K562 (cell line): ENCODE data around the gene PI4K2A. TPM values are rescaled to one million over a fixed set of nuclear protein-coding genes. Genes with fewer than 3 reads are reported as not detected.

Source experiments
- CCNT2 ChIP-seq: IDR thresholded peaks from 2 replicates; pipeline ENCODE4 v1.6.1; 2011; ENCODE audit warnings: borderline replicate concordance, low read depth, mild to moderate bottlenecking, moderate library complexity, mixed read lengths, low read length; ENCODE audit not compliant: insufficient read length; ENCODE audit errors: extremely low read depth
- FOXP4 ChIP-seq: sonication (generic); formaldehyde crosslinking; IDR thresholded peaks from 2 replicates; pipeline ENCODE4 v1.8.0; 2022; ENCODE audit warnings: mild to moderate bottlenecking, missing genetic modification reagents, borderline replicate concordance
- MAFK ChIP-seq: IDR thresholded peaks from 2 replicates; pipeline ENCODE4 v1.6.1; 2011; ENCODE audit warnings: low read length, improper control_type of control experiment
- NR0B1 ChIP-seq: fragments of 450-650 bp; IDR thresholded peaks from one replicate; pipeline ENCODE4 v1.6.1; 2018; ENCODE audit warnings: mild to moderate bottlenecking, moderate library complexity; ENCODE audit not compliant: partially characterized antibody
- NRF1 ChIP-seq, 2 experiments: fragments of 450-650 bp; IDR thresholded peaks in 1 of 2; conservative IDR thresholded peaks in 1 of 2; 2 replicates each; pipeline ENCODE4 v1.6.1; 2014; ENCODE audit warnings: mild to moderate bottlenecking in 2 of 2
- OTX1 ChIP-seq: fragments of 450-650 bp; formaldehyde crosslinking; IDR thresholded peaks from 2 replicates; pipeline ENCODE4 v1.4.0; 2022; ENCODE audit warnings: mild to moderate bottlenecking
- PHF20 ChIP-seq: fragments of 450-650 bp; IDR thresholded peaks from 2 replicates; pipeline ENCODE4 v1.6.1; 2018; ENCODE audit not compliant: partially characterized antibody
- SP1 ChIP-seq: sonication (generic); formaldehyde crosslinking; IDR thresholded peaks from 2 replicates; pipeline ENCODE4 v1.8.1; 2022; ENCODE audit warnings: mild to moderate bottlenecking, missing genetic modification reagents
- THRB ChIP-seq: fragments of 450-650 bp; formaldehyde crosslinking; conservative IDR thresholded peaks from 2 replicates; pipeline ENCODE4 v1.4.0; 2022; ENCODE audit warnings: mild to moderate bottlenecking, missing genetic modification characterization
- UBTF ChIP-seq, 2 experiments: IDR thresholded peaks; 2 replicates each; pipeline ENCODE4 v1.6.1; 2012; ENCODE audit warnings: improper control_type of control experiment in 2 of 2, low read depth in 2 of 2, low read length in 2 of 2, borderline replicate concordance in 1 of 2
- ZMIZ1 ChIP-seq, 2 experiments: fragments of 150-350 bp in 1 of 2; IDR thresholded peaks; 2 replicates each; pipeline ENCODE4 v1.6.1; 2012 to 2016; ENCODE audit warnings: low read depth in 2 of 2, low read length in 2 of 2, mild to moderate bottlenecking in 1 of 2, moderate library complexity in 1 of 2
- ZNF780A ChIP-seq: fragments of 250-450 bp; sonication (Bioruptor Pico); IDR thresholded peaks from 2 replicates; pipeline ENCODE4 v1.5.0; 2021; ENCODE audit warnings: mild to moderate bottlenecking
- polyA plus RNA-seq, 8 experiments: library from polyadenylated mRNA; depleted of rRNA in 4 of 8; stranded (reverse) in 5 of 8; unstranded in 3 of 8; fragments of >200 nt; fragmentation: Nextera tagmentation in 2 of 8; fragmentation: Illumina TruSeq in 1 of 8; extraction: Ambion mirVana in 2 of 8; extraction: Trizol in 1 of 8; gene quantifications; 2 replicates each; pipeline versions ENCODE4 v1.2.1 to v1.2.3, GENCODE V29; 2011 to 2014; ENCODE audit warnings: inconsistent platforms in 1 of 8, missing spikeins in 1 of 8
- total RNA-seq, 7 experiments: library from RNA; depleted of rRNA in 6 of 7; stranded (reverse); fragments of >200 nt in 6 of 7; fragmentation: Illumina TruSeq in 2 of 7; extraction: Trizol in 2 of 7; gene quantifications; 2 replicates each; pipeline versions ENCODE4 v1.2.1 to v1.2.3, GENCODE V29; 2011 to 2021; ENCODE audit warnings: low replicate concordance in 1 of 7
- TF ChIP-seq, protein P1 (sequence below): sonication (generic); formaldehyde crosslinking; IDR thresholded peaks from 2 replicates; pipeline ENCODE4 v1.8.0; 2022; ENCODE audit warnings: missing genetic modification reagents, mild to moderate bottlenecking, moderate library complexity, borderline replicate concordance

Gene PI4K2A
- total and polyA plus RNA-seq, 9 of the 15 experiments (the other 6 are each of a cell fraction or from before 2014, with no cell fraction given) = 4.4 to 28.4 (median 16.5) TPM

DNA sequence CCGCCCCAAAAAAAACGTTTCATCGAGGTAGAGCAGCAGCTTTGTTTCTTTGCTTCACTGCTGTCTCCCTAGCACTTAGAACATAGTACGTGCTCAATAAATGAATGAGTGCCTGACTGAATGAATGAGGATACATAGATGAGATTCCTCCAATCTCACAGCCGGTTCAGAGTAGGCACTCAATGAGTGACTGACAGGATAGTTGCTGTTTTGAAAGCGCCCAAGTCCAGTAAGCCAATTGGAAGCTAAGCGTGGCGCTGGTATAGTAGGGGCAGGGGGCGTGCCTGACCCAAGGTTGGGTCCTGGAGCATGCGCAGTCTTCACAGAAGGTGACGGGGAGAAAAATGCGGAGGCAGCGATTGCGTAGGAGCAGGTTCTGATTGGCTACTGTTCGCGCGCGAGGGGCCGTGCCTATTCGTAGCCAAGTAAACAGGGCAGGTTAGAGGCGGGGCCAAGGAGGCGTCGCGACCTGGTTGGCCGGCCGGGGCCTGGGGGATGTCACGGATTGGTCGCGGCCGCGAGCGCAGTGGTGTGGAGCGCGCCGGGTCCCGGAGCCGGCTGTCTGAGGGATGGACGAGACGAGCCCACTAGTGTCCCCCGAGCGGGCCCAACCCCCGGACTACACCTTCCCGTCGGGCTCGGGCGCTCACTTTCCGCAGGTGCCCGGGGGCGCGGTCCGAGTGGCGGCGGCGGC, at the start of gene PI4K2A (continued):
- TF ChIP-seq NR0B1 (no peak), ZMIZ1 (IDR thresholded peaks at IDR 0.05; ENCODE audit: low read depth in 2 of 2, low read length in 2 of 2) (no peak), FOXP4 (no peak), NRF1 (conservative IDR thresholded peaks at IDR 0.05 in 1 of 2, IDR thresholded peaks at IDR 0.05 in 1 of 2) (peak; percentile 98), PHF20 (no peak), CCNT2 (peak; percentile 69), MAFK (peak; percentile 78), UBTF (IDR thresholded peaks at IDR 0.05; ENCODE audit: borderline replicate concordance in 1 of 2, low read depth in 2 of 2, low read length in 2 of 2) (no peak), OTX1 (CRISPR knock-in tag) (no peak), SP1 (peak; percentile 78), ZNF780A (CRISPR knock-in tag) (no peak), THRB (no peak)
- TF ChIP-seq, protein P1, sequence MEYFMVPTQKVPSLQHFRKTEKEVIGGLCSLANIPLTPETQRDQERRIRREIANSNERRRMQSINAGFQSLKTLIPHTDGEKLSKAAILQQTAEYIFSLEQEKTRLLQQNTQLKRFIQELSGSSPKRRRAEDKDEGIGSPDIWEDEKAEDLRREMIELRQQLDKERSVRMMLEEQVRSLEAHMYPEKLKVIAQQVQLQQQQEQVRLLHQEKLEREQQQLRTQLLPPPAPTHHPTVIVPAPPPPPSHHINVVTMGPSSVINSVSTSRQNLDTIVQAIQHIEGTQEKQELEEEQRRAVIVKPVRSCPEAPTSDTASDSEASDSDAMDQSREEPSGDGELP = peak; percentile 54; the same call in 1 of the 2 replicates
